ENCODE results near the gene LCTL.

- peak; percentile 14 to 69 (median 63) for TF ChIP-seq CTCF (IDR thresholded peaks at IDR 0.05 in 4 of 5, conservative IDR thresholded peaks at IDR 0.05 in 1 of 5)
- TF ChIP-seq POLR2A (IDR thresholded peaks at IDR 0.05) = no peak
Measured at GRCh38 chr15:66566963-66567531, 1.2 kb upstream of the LCTL start.

Measured in gastrocnemius medialis (tissue), 4 donors.